HG02884 (cell line): ENCODE results near the gene SPATA20.

Source experiments
- ATAC-seq: cut with Tn5 transposase; IDR thresholded peaks from one replicate; pipeline ENCODE4 v1.9.1; 2021; ENCODE audit warnings: mild to moderate bottlenecking, moderate library complexity; ENCODE audit not compliant: unreplicated experiment

Gene SPATA20

GRCh38 chr17:50573866-50574611 is 27.1 kb downstream of the SPATA20 start:
- no peak for ATAC-seq

GRCh38 chr17:50575581-50576210 is 28.7 kb downstream of the SPATA20 start:
- ATAC-seq = no peak

GRCh38 chr17:50576864-50577263 is 29.9 kb downstream of the SPATA20 start:
- no peak for ATAC-seq

- no peak for ATAC-seq
Measured at GRCh38 chr17:50577451-50577954, 30.5 kb downstream of the SPATA20 start.

GRCh38 chr17:50578173-50578572 is 31.2 kb downstream of the SPATA20 start:
- no peak for ATAC-seq

- ATAC-seq = no peak
Measured at GRCh38 chr17:50579399-50579798, 32.4 kb downstream of the SPATA20 start.

GRCh38 chr17:50580646-50581045 is 33.7 kb downstream of the SPATA20 start:
- no peak for ATAC-seq

- ATAC-seq = no peak
Measured at GRCh38 chr17:50581316-50581715, 34.3 kb downstream of the SPATA20 start.

- ATAC-seq = no peak
Measured at GRCh38 chr17:50582741-50583140, 35.8 kb downstream of the SPATA20 start.

- ATAC-seq = no peak
Measured at GRCh38 chr17:50583641-50584040, 36.7 kb downstream of the SPATA20 start.

- no peak for ATAC-seq
Measured at GRCh38 chr17:50584116-50584515, 37.1 kb downstream of the SPATA20 start.

- no peak for ATAC-seq
Measured at GRCh38 chr17:50584749-50585148, 37.8 kb downstream of the SPATA20 start.

GRCh38 chr17:50585346-50585745 is 38.4 kb downstream of the SPATA20 start:
- ATAC-seq = no peak

GRCh38 chr17:50585891-50586290 is 38.9 kb downstream of the SPATA20 start:
- no peak for ATAC-seq

- ATAC-seq = no peak
Measured at GRCh38 chr17:50586421-50587247, 39.7 kb downstream of the SPATA20 start.

- ATAC-seq = no peak
Measured at GRCh38 chr17:50587571-50587970, 40.6 kb downstream of the SPATA20 start.

GRCh38 chr17:50588391-50589049 is 41.5 kb downstream of the SPATA20 start:
- ATAC-seq = no peak

- no peak for ATAC-seq
Measured at GRCh38 chr17:50589095-50589705, 42.2 kb downstream of the SPATA20 start.

- no peak for ATAC-seq
Measured at GRCh38 chr17:50590946-50591737, 44.2 kb downstream of the SPATA20 start.

GRCh38 chr17:50593321-50593720 is 46.3 kb downstream of the SPATA20 start:
- no peak for ATAC-seq
